Heart left ventricle (tissue), 13 donors: ENCODE data around the gene ARHGAP10.

Experiments
- CTCF ChIP-seq, 12 donors: fragments of 200-600 bp; sonication (generic) in 4 of 12; IDR thresholded peaks; one replicate each; pipeline versions ENCODE4 v1.5.0 to v1.8.0; 2018 to 2022; ENCODE audit warnings: antibody characterized with exemption in 12 of 12, mild to moderate bottlenecking in 5 of 12
- POLR2A ChIP-seq, 2 donors: fragments of 450-650 bp; IDR thresholded peaks; one replicate each; pipeline ENCODE4 v1.6.1; 2017; ENCODE audit warnings: antibody characterized with exemption in 2 of 2, mild to moderate bottlenecking in 2 of 2, moderate library complexity in 2 of 2
- donor health status: ischemic (EF 13 %, LVEDD 7.1; RV severe dilation, severe dysfunction).
- donor health status: DM: no; HTN: yes; CAD: no.
- donor health status: DM: no; HTN: no; CAD: no.
- donor health status: ischemic (EF 25% LVEDD 6.9; RV normal size, moderate dysfunction).
- donor health status: ischemic (EF 25% LVEDD 5.7; RV mildly dilated, moderate dysfunction).
- donor health status: ischemic (EF 35%, LVEDD 5.7; RV mildly dilated, moderate dysfunction).
- donor health status: nonischemic (EF 11% LVEDD 7.7; RV severe dilation, severe dysfunction).
- donor health status: DM: yes; HTN: yes; CAD: no.
- donor health status: PGD.
- donor health status: ischemic (EF 29% LVEDD 5.4; RV normal size, mild dysfunction).
- donor health status: nonischemic (EF 23%, LVEDD 6.1; RV moderate dilation, normal function).

- TF ChIP-seq POLR2A (IDR thresholded peaks at IDR 0.05) (no peak), CTCF (IDR thresholded peaks at IDR 0.05) (no peak)
Observed at GRCh38 chr4:148048598-148048997, 316.7 kb downstream of the ARHGAP10 start.
